ENCODE results near the gene ARID1B. TPM values are rescaled to one million over a fixed set of nuclear protein-coding genes. Genes with fewer than 3 reads are reported as not detected.
A peak's percentile ranks its signal among the peaks of the same experiment; 100 is the strongest.

The ARID1B gene
- total RNA-seq, 2 donors from 2014 or later = 74.0 to 110 TPM

GRCh38 chr6:156876302-156876701 is 99.1 kb downstream of the ARID1B start:
- Mint-ChIP-seq H3K9me3 (no peaks in the 10 kb centered on the region), H3K27me3 (ENCODE audit: insufficient read depth) (no peaks in the 10 kb centered on the region), H3K27ac (no peak overlapping the region), H3K4me3 (no peak overlapping the region), H3K4me1 (peaks cover 36% of the 10 kb centered on the region), H3K36me3 (ENCODE audit: low read depth) (peaks cover 6% of the 10 kb centered on the region)
- WGBS, 2 experiments (ENCODE audit: insufficient coverage in 1 of 2, insufficient read length in 1 of 2) = 82 to 86% methylated on average over 8 to 11 of the region's 11 CpGs
- Histone ChIP-seq H3K4me1 (ENCODE audit: control insufficient read depth, insufficient read depth, low read length) (no peaks in the 10 kb centered on the region), H3K9me3 (ENCODE audit: control insufficient read depth, low read length) (no peaks in the 10 kb centered on the region), H3K4me3 (ENCODE audit: low read length) (no peak overlapping the region), H3K27ac (ENCODE audit: low read depth, low read length) (no peak overlapping the region), H3K9ac (ENCODE audit: extremely low read depth, low read length, poor library complexity, severe bottlenecking) (no peak overlapping the region), H3K36me3 (ENCODE audit: control insufficient read depth, insufficient read depth, low read length) (no peaks in the 10 kb centered on the region), H3K27me3 (ENCODE audit: control insufficient read depth, insufficient read depth, low read length, poor library complexity, severe bottlenecking) (no peaks in the 10 kb centered on the region)
- peak; percentile 80 for TF ChIP-seq CTCF (conservative IDR thresholded peaks at IDR 0.05)
- peak; percentile 89 for DNase-seq

GRCh38 chr6:156877126-156877863 is 100.1 kb downstream of the ARID1B start:
- H3K36me3 ChIP-seq (ENCODE audit: control insufficient read depth, insufficient read depth, low read length) = no peaks in the 10 kb centered on the region
- 84 to 89% methylated on average over 8 to 10 of the region's 10 CpGs for WGBS, 2 experiments (ENCODE audit: insufficient coverage in 1 of 2, insufficient read length in 1 of 2)

GRCh38 chr6:156878681-156879080 is 101.5 kb downstream of the ARID1B start:
- no peaks in the 10 kb centered on the region for H3K9me3 Mint-ChIP-seq
- no peak overlapping the region for H3K4me3 Mint-ChIP-seq
- Histone ChIP-seq H3K9ac (ENCODE audit: extremely low read depth, low read length, poor library complexity, severe bottlenecking) (no peak overlapping the region), H3K36me3 (ENCODE audit: control insufficient read depth, insufficient read depth, low read length) (no peaks in the 10 kb centered on the region), H3K27ac (ENCODE audit: low read depth, low read length) (no peak overlapping the region), H3K9me3 (ENCODE audit: control insufficient read depth, low read length) (no peaks in the 10 kb centered on the region), H3K4me1 (ENCODE audit: control insufficient read depth, insufficient read depth, low read length) (peaks cover 2% of the 10 kb centered on the region), H3K4me3 (ENCODE audit: low read length) (no peak overlapping the region), H3K27me3 (ENCODE audit: control insufficient read depth, insufficient read depth, low read length, poor library complexity, severe bottlenecking) (no peaks in the 10 kb centered on the region)
- TF ChIP-seq CTCF (conservative IDR thresholded peaks at IDR 0.05) = no peak
- 95 to 100% methylated on average over 1 to 4 of the region's 4 CpGs for WGBS, 2 experiments (ENCODE audit: insufficient coverage in 1 of 2, insufficient read length in 1 of 2)
- peaks cover 42% of the 10 kb centered on the region for H3K4me1 Mint-ChIP-seq
- no peak for DNase-seq
- H3K27ac Mint-ChIP-seq = no peak overlapping the region
- no peaks in the 10 kb centered on the region for H3K27me3 Mint-ChIP-seq (ENCODE audit: insufficient read depth)
- peaks cover 2% of the 10 kb centered on the region for H3K36me3 Mint-ChIP-seq (ENCODE audit: low read depth)

More at GRCh38 chr6:156877126-156877863, 100.1 kb downstream of the ARID1B start:
- no peaks in the 10 kb centered on the region for H3K9me3 Mint-ChIP-seq
- Histone ChIP-seq H3K27me3 (ENCODE audit: control insufficient read depth, insufficient read depth, low read length, poor library complexity, severe bottlenecking) (no peaks in the 10 kb centered on the region), H3K27ac (ENCODE audit: low read depth, low read length) (no peak overlapping the region), H3K9ac (ENCODE audit: extremely low read depth, low read length, poor library complexity, severe bottlenecking) (no peak overlapping the region), H3K9me3 (ENCODE audit: control insufficient read depth, low read length) (no peaks in the 10 kb centered on the region), H3K4me3 (ENCODE audit: low read length) (no peak overlapping the region), H3K4me1 (ENCODE audit: control insufficient read depth, insufficient read depth, low read length) (no peaks in the 10 kb centered on the region)
- H3K36me3 Mint-ChIP-seq (ENCODE audit: low read depth) = peaks cover 6% of the 10 kb centered on the region
- no peak overlapping the region for H3K4me3 Mint-ChIP-seq
- H3K4me1 Mint-ChIP-seq = peaks cover 34% of the 10 kb centered on the region
- no peak for DNase-seq
- no peak for TF ChIP-seq CTCF (conservative IDR thresholded peaks at IDR 0.05)
- no peaks in the 10 kb centered on the region for H3K27me3 Mint-ChIP-seq (ENCODE audit: insufficient read depth)
- H3K27ac Mint-ChIP-seq = no peak overlapping the region

Data from endodermal cell (in vitro differentiated cells).